HG02885 (cell line): Measurements from ENCODE around the gene MAP3K14.

Source experiments
- ATAC-seq: cut with Tn5 transposase; IDR thresholded peaks from one replicate; pipeline ENCODE4 v1.9.1; 2021; ENCODE audit warnings: mild to moderate bottlenecking; ENCODE audit not compliant: unreplicated experiment, poor library complexity

MAP3K14 gene

DNA sequence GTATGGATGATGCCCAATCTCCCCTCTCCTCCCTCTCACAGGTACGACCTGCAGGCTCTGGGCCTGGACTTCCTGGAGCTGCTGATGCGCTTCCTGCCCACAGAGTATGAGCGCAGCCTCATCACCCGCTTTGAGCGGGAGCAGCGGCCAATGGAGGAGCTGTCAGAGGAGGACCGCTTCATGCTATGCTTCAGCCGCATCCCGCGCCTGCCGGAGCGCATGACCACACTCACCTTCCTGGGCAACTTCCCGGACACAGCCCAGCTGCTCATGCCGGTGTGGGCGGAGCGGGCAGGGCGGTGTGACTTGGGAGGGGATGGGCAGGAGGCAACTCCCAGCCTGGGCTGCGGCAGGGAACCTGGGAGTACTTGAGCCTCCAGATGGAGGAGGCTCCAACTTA lies 73.1 kb downstream of the MAP3K14 start:
- ATAC-seq: no peak

GRCh38 chr17:45242029-45242414 lies 74.8 kb downstream of the MAP3K14 start:
- no peak for ATAC-seq

DNA sequence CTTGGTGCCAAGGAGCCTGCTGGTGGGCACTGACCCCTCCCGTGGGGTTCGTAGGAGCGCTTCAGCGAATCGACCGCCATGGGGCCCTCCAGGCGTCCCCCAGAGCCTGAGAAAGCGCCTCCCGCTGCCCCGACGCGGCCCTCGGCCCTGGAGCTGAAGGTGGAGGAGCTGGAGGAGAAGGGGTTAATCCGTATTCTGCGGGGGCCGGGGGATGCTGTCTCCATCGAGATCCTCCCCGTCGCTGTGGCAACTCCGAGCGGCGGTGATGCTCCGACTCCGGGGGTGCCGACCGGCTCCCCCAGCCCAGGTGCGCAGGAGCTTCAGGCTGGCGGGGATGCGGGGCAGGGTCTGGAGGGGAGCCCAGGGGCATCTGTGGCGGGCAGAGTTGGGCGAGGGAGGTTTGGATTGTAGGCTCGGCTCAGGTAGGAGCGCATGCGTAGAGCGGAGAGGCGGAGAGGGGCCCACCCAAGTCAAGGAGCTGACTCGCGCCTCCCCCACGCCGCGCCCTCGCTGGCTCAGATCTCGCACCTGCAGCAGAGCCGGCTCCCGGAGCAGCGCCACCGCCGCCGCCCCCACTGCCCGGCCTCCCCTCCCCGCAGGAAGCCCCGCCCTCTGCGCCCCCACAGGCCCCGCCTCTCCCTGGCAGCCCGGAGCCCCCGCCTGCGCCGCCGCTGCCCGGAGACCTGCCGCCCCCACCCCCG lies 75.3 kb downstream of the MAP3K14 start:
- no peak for ATAC-seq

DNA sequence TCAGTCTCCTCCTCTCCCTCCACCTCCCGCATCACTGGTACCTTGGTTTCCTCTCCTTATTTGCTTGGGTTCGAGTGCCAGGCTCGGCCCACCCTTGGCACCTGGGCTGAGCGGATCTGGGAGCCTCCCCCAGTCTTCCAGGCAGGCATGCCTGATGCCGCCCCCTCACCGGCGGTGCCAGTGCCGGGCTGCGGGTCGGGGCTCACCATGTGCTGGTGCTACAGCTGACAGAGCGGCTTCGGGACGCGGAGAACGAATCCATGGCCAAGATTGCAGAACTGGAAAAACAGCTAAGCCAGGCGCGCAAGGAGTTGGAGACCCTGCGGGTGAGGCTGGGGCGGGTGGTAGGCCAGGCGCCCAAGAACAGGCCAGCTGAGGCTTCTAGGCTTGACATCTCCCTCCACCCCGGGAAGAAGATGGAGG lies 75.9 kb downstream of the MAP3K14 start:
- ATAC-seq: no peak

GRCh38 chr17:45238155-45238774 lies 78.6 kb downstream of the MAP3K14 start:
- ATAC-seq: no peak

GRCh38 chr17:45237686-45238085 lies 79.1 kb downstream of the MAP3K14 start:
- ATAC-seq: no peak

DNA sequence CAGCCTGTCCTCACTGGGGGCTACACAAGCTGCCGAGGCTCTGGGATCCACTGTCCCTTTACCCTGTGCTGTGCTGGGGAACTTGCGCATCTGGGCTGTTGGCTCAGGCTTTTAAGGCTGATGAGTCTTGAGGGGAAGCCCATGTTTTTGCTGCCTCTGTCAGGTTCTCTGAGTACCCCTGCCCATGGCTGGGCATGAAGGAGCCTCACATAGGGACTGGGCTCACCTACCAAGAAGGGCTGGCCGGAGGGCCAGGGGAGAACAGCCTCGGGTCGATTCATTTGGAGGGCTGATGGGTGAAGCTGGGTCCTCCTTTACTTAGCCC lies 80.6 kb downstream of the MAP3K14 start:
- no peak for ATAC-seq

DNA sequence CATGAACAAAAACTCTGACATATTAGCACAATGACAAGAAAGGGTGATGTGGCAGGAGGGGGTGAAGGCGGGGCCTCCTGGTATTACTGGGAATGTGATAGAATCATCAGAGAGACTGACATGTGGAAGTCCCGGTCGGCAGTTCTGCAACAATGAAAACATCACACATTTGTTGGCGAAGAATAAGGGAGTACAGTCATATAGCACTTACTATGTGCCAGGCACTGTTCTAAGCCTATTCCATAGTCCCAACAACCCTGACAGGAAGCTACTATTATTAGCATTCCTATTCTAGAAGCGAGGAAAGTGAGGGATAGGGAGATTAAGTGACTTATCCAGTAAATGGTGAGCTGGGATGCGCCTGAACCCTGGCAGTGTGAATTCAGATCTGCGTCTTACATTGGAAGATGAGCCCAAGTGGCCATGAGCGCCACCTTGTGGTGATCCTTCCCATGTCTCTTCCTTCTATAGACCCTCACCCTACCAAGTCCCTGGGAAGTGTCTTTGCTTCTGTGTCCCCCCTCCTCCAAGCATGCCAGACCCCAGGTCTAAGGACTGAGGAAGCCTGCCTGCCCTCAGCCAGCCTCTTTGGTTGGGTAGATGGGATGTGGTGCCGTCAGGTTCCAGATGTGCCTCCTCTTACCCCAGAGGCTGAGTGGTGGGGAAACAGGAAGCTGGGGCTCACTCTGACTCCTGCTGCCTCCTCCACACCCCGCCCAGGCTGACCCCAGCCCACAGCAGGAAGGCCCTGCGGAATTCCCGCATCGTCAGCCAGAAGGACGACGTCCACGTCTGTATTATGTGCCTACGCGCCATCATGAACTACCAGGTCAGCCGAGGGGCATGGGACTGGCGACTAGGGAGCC lies 81.2 kb downstream of the MAP3K14 start:
- no peak for ATAC-seq

DNA sequence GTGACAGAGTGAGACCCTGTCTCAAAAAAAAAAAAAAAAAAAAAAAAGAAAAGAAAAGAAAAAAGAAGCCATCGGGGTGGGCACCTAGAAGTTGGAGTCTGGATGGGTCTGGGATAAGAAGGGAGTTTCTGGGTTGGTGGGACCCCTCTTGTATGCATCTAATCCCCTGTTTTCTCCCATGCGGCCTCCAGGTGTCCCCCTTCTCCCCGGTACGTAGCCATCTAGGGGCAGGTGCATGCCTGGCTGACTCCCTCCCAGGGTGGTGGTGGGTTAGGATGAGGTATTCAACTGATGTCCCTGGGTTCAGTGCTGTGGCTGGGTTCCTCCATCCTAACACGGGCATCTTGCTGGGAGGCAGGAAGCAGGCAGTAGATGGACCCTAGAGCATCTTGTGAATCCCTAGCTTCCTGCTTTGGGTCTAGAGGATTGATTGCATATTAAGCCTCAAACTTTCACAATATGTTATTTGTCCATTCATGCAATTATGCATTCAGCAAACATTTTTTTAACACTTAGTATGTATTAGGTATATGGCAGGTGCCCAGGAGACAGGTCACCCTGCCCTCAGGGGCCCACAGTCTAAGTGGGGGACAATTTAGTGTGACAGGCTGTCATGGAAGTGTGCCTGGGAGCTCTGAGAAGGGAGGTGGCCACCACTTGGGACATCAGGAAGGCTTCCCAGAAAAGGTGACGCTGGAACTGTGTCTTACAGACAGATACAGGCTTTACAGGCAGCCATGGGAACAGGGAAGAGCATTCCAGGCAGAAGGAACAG lies 82.0 kb downstream of the MAP3K14 start:
- no peak for ATAC-seq

DNA sequence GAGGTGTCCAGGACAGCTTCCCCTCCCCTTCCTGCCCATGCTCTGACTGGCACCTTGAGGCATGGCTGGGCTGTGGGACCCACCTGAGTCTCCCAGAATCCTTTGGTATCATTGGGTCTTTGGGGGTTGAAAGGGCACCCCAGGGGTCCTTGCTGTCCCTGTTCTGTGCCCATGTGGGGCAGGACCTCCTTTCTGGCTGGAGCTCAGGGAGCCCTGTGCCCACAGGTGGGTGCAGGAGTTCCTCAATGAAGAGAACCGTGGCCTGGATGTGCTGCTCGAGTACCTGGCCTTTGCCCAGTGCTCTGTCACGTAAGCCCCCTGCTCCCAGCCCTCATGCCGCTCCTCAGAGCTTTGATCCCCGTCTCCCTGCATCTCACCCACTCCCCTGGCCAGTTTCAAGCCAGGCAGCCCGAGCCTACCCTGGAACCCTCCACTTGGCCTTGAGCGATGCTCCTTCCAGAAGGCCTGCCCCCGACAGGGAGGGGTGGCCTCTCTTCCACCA lies 83.3 kb downstream of the MAP3K14 start:
- ATAC-seq: no peak

- ATAC-seq: no peak
These were observed 84.1 kb downstream of the MAP3K14 start for GRCh38 chr17:45232514-45233422.

GRCh38 chr17:45231481-45232116 lies 85.2 kb downstream of the MAP3K14 start:
- ATAC-seq: no peak

DNA sequence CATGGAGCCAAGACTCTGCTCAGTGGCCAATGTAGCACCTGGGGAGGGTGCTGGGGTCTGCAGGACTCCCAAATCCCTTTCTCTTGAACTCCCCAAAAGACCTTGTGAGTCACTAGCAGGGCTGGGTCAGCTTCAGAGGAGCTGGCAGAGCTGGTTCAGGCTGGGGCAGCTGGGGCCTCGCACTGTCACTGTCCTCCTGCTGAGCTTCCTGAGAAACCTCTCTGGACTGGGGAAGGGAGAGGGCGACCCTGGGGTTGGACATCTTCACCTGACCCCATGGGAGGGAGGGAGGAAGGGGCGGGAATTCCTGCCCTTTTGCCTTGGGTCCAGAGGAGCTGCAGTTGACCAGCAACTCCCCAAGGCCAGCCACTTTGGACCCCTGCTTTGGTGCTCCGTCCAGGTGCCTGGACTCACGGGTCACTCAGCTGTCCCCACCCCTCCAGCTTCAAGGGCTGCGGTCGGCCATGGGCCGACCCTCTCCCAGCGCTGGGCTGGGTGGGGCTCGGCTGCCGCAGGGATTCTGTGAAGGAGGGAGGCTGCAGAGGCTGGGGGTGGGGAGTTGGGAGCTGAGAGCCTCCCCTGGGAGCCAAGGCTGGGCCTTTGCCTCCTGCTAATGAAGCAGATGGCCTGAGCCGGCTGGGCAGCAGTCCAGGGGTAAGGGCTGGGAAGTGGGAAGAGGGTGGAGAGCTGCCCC lies 85.9 kb downstream of the MAP3K14 start:
- ATAC-seq: no peak

- ATAC-seq: no peak
These were observed 86.4 kb downstream of the MAP3K14 start for GRCh38 chr17:45230410-45230786.

DNA sequence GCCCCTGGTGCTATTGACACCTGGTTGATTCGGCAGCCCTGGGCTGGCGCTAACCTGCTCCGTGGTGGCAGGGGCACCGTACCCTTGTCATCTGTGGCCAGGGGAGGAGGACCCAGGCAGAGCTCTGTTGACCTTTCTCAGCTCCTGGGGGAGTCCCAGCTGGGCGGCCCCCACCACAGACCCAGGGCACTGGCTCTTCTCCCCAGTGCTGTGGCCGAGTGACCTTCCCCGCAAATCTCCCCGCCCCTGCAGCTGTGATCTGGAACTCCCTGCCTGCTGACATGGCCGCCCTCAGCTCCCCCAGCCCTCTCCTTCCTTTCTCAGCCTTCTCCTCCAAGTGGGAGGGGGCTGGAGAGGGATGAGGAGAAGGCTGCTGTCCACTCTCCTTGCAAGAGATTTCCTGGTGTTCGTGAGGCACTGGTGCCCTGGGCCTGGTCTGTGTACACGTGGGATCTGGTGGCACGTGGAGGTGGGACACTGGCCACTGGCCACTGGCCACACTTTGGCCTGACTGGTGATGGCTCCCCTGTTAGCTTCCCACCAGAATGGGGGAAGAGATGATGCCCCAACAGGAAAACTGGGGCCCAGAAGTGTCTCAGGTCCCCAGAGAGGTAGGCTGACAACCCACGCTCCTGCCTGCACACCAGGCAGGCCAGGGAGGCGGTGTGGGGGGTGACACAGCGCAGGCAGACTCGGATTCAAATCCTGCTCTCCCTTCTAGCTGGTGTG lies 87.0 kb downstream of the MAP3K14 start:
- no peak for ATAC-seq

DNA sequence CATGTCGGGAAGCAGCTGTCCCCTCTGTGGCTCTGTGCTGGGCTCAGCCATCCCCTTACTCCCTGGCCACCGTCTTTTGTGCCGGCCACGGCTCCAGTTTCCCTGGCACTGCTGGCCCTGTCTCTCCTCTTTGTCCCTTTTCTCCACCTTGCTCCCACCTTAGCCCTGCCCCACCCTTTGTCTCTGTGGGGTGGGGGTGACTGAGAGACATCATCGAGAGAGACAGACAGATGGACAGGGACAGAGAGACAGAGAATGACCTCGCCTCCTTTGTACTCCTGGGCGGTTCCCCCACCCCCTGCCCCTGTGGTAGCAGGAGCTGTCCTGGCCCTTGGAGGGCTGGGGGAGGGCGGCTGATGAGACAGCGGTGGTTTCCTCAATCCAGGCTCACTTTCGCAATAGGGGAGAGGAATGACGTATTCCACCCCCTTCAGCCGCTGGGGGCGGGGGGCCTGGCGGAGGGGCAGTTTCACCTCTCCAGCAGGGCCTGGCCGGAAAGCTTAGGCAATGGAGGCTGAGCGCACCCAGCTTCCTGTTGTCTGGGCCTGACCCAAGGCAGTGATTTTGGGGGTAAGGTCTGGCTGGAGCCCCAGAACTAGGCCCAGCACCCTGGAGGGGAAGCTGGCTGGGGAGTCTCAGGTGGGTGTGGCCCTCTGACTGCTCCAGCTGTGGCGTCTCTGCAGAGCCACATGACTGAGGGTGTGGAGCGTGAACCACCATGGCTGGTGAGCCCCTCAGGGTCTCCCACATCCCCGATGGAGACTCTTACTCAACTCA lies 87.9 kb downstream of the MAP3K14 start:
- peak; percentile 26 for ATAC-seq
